Measurements from ENCODE around the gene ALDH3B2.
"Not testable (repeated sequence)": the region's sequence is repeated elsewhere in the genome, so short reads cannot be mapped to it uniquely, and the experiment has no call there.

The ALDH3B2 gene

DNA sequence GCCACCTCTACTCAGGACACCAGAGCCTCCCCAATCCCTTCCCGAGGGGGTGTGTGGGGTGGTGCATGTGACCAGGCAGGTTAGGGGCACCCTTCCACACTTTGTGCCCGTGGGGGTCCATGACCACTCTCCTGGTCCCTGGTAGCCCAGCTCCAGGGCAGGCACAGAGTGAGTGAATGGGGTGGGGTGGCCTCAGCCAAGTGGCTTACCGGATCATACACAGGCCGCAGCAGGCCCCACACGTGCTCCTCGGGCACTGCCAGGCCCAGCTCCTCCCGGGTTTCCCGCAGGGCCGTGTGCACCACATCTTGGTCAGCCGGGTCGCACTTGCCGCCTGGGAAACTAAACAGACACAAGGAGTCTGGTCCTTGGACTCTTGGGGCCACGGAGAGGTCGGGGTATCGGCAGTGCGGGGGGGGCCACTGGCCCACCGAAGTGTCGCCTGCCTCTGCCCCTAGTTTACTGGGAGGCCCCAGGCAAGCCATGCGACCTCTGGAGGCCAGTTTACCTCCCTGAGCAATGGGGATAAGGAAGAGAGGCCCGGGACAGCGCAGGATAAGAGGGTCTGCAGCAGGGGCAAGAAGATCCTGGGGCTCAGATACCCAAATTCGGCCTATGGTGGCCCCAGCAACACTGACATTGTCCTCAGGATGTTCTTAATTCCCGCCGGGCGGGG, 45.6 kb downstream of the ALDH3B2 start:
- no peak for DNase-seq

DNA sequence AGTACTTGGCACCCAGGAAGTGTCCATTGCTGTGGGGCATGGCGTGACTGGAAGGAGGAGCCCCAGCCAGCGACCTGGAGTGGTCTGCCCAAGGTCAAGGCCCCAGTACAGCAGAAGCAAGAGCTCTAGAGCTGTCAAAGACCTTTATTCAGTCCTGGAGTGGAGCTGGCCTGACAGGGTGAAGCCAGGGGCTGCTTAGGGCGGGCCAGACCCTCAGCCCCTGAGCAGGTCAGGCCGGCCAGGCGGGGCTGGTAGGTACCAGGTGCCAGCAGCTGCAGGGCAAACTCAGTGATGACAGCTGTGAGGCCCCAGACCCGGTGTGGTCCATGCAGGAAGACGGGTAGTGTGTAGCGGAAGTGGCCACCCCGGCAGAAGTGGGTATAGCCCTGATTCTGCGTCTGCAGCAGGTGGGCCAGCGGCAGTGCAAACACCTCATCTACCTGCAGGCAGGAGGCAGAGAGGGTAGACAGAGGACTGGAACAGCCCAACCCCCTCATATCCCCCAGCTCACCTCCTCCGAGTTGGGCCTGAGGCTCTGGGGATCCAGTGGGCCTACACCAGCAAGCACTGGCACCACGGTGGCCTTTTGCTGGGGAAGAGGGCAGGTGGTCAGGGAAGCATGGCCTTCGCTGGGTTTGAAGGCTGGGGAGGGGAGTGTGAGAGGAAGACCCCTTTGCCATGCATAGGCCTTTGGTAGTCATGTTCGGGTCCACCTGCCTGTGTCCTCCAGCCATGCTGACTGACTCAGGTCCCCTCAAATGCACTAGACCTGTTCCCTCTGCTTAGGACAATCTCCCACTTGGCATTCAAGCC, 46.4 kb downstream of the ALDH3B2 start:
- no peak for DNase-seq

DNA sequence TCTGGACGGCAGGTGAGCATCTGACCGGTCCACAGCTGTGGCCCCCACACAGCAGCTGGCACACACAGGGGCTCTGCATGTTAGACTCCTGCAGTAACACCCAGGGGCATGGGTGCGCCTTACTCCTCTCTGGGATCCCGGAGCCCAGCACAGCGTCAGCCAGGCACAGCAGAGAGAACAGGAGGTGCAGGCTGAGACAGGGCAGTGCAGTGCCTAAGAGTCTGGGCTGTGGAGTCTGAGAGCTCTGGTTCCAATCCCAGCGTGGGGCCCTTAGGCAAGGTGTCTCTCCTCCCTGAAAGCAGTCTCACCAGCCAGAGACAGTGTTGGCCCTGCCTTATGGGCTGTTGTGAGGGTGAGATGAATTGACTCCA, 47.0 kb downstream of the ALDH3B2 start:
- DNase-seq: no peak

DNA sequence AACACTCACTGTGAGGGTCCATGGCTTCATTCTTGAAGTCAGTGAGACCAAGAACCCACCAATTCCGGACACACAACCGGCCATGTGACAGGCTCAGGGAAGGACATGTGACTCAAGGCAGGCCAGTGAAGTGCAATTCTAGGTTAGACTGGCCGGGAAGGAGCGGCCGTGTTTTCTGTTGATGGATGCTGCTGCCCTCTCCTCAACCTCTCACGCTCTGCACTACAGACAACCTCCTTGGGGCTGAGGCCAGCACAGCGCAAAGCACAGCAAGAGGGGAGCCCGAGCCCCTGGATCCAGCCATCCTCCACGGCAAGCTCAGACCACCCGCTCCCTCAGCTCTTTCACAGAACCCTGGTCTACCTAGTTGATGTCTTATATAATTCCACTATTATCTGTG, 47.5 kb downstream of the ALDH3B2 start:
- no peak for DNase-seq

DNA sequence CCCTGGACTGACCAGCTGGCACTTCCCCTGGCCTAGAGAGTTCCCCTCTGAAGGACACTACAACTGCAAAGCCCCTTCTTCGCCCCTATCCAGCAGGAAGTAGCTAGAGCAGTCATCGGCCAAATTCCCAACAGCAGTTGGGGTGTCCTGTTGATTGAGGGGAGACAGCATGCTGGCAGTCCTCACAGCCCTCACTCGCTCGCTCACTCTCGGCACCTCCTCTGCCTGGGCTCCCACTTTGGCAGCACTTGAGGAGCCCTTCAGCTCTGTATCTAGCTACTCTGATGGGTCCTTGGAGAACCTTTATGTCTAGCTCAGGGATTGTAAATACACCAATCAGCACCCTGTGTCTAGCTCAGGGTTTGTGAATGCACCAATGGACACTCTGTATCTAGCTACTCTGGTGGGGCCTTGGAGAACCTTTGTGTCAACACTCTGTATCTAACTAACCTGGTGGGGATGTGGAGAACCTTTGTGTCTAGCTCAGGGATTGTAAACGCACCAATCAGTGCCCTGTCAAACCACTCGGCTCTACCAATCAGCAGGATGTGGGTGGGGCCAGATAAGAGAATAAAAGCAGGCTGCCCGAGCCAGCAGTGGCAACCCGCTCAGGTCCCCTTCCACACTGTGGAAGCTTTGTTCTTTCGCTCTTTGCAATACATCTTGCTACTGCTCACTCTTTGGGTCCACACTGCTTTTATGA, 48.1 kb downstream of the ALDH3B2 start:
- DNase-seq: not testable (repeated sequence)

DNA sequence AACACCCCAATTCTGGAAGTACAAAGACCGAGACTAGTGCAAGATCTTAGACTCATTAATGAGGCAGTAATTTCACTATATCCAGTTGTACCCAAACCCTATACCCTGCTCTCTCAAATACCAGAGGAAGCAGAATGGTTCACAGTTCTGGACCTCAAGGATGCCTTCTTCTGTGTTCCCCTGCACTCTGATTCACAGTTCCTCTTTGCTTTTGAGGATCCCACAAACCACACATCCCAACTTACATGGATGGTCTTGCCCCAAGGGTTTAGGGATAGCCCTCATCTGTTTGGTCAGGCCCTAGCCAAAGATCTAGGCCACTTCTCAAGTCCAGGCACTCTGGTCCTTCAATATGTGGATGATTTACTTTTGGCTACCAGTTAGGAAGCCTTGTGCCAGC, 50.6 kb downstream of the ALDH3B2 start:
- not testable (repeated sequence) for DNase-seq

DNA sequence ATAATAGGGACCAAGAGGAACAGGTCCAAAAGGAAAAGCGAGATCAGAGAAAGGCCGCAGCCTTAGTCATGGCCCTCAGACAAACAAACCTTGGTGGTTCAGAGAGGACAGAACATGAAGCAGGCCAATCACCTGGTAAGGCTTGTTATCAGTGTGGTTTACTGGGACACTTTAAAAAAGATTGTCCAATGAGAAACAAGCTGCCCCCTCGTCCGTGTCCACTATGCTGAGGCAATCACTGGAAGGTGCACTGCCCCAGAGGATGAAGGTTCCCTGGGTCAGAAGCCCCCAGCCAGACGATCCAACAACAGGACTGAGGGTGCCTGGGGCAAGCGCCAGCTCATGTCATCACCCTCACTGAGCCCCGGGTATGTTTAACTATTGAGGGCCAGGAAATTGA, 51.5 kb downstream of the ALDH3B2 start:
- not testable (repeated sequence) for DNase-seq

DNA sequence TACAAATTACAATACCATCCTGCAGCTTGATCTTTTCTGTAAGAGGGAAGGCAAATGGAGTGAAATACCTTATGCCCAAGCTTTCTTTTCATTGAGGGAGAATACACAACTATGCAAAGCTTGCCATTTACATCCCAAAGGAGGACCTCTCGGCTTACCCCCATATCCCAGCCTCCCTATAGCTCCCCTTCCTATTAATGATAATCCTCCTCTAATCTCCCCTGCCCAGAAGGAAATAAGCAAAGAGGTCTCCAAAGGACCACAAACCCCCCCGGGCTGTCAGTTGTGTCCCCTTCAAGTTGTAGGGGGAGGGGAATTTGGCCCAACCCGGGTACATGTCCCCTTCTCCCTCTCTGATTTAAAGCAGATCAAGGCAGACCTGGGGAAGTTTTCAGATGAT, 52.5 kb downstream of the ALDH3B2 start:
- DNase-seq: not testable (repeated sequence)

DNA sequence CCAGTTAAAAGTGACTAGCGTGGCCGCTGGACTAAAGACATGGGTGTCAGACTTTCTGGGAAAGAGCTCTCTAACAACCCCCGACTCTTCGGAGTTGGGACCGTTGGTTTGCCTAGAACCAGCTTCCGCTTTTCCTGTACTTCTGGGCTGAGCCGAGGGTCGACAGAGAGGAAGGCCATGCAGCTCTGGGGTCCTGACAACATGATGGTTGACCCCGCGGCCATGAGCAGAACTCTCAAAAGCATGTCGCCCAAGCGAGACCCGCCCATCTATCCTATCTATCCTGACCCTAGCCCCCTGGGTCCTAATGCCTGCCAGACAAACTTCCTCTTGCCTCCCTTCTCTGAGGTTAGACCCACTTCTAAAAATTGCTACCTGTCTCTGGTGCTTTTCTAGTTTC, 53.8 kb downstream of the ALDH3B2 start:
- not testable (repeated sequence) for DNase-seq

DNA sequence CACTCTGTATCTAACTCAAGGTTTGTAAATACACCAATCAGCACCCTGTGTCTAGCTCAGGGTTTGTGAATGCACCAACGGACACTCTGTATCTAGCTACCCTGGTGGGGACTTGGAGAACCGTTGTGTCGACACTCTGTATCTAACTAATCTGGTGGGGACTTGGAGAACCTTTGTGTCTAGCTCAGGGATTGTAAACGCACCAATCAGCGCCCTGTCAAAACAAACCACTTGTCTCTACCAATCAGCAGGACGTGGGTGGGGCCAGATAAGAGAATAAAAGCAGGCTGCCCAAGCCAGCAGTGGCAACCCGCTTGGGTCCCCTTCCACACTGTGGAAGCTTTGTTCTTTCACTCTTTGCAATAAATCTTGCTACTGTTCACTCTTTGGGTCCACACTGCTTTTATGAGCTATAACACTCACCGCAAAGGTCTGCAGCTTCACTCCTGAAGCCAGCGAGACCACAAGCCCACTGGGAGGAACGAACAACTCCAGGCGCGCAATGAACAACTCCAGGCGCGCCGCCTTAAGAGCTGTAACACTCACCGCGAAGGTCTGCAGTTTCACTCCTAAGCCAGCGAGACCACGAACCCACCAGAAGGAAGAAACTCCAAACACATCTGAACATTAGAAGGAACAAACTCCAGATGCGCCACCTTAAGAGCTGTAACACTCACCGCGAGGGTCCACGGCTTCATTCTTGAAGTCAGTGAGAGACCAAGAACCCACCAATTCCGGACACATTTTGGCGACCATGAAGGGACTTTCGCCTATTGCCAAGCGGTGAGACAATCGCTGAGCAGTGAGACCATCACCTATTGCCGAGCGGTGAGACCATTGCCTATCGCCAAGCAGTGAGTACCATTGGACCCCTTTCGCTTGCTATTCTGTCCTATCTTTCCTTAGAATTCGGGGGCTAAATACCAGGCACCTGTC, 54.5 kb downstream of the ALDH3B2 start:
- DNase-seq: not testable (repeated sequence)

DNA sequence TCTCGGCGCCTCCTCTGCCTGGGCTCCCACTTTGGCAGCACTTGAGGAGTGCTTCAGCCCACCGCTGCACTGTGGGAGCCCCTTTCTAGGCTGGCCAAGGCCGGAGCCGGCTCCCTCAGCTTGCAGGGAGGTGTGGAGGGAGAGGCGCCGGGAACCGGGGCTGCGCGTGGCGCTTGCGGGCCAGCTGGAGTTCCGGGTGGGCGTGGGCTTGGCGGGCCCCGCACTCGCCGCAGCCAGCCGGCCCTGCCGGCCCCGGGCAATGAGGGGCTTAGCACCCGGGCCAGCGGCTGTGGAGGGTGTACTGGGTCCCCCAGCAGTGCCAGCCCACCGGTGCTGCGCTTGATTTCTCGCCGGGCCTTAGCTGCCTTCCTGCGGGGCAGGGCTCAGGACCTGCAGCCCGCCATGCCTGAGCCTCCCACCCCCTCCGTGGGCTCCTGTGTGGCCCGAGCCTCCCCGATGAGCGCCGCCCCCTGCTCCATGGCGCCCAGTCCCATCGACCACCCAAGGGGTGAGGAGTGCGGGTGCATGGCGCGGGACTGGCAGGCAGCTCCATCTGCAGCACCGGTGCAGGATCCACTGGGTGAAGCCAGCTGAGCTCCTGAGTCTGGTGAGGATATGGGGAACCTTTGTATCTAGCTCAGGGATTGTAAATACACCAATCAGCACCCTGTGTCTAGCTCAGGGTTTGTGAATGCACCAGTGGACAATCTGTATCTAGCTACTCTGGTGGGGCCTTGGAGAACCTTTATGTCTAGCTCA, 55.3 kb downstream of the ALDH3B2 start:
- DNase-seq: not testable (repeated sequence)

DNA sequence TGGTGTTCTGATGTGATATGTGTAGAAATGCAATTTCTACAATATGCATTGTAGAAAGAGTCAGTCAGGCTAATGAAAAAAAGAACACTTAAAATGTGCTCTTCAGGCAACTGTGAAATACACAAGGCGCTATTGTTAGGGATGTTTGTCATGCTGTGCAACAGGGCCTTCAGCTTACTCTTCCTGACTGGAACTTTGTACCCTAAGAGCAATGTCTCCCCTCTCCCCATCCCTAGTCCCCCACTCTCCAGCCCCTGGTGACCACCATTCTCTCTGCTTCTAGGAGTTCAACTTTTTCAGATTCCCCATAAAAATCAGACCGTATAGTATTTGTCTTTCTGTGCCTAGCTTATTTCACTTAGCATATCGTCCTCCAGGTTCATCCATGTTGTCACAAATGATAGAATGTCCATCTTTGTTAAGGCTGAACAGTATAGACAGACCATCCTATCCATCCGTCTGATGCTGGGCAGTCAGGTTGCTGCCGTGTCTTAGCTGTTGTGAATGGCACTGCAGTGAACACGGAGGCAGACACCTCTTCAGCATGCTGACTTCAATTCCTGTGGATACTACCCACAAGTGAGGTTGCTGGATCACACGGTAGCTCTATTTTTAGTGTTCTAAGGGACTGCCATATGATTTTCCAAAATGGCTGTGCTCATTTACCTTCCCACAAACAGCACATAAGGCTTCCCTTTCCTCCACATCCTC, 57.0 kb downstream of the ALDH3B2 start:
- DNase-seq: no peak

DNA sequence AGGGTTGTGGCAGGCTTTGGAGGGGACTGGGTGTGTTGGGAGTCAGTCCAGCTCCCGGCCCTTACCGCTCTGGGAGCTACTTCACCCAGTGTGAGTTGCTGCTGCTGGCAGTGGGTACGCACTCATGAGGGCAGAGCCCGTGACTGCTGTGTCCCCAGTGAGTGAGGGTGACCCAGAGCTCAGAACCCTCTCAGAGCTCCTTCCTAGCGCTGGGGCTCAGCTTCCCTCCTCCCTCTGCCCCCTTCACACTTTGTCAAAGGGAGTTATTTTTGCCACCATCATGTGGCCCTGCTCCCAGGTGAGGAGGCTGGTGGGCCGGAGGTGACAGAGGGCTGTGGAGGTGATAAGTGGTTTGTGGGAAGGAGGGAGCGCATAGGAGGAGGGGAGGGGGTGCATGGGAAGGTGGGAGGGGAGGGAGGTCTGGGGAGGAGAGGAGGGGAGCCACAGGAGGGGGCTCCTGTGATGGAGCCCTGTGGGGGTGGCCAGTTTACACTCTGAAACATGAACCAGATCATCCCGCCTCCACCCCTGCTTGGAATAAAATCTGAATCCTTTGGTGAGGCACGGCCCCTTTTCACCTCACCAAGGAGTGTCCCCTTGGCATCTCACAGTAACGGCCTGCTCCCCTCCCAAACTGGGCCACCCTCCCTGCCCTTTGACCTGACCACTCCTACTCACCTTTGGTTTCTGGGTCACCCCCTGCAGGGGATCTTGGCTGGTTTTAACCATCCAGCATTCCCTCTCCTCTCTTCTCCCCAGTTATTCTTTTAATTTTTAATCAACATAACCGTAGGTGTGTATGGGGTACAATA, 57.8 kb downstream of the ALDH3B2 start:
- DNase-seq: no peak

DNA sequence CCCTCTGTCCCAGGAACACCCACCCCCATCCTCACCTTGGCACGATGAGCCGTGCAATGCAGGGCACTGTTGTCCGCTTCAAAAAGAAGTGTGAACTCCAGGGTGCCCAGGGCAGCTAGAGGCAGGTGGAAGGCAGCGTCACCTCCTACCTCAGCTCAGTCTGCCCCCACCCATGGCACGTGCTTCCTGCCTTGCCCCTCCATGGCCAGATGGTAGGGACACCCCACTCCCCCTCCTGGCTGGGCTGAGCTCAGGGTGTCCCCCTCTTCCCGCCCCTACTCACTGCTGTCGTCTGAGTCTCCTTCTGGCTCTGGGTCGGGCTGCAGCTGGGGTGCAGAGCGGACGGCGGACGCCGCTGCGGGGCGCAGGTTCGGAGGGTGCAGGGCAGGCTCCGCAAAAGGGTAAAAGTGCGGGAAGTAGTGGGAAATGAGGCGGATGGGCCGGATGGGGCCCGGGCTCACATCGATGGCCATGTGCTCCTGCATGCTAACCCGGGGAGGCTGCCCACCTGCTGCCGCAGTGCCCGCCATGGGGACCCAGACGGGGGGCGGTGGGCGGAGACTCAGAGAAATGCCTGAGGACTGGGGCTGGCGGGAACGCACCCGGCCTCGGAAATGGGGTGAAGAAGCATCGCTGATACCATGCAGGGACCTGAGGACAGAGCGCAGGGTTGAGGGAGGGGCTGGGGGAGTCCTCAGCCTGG, 58.5 kb downstream of the ALDH3B2 start:
- DNase-seq: no peak

DNA sequence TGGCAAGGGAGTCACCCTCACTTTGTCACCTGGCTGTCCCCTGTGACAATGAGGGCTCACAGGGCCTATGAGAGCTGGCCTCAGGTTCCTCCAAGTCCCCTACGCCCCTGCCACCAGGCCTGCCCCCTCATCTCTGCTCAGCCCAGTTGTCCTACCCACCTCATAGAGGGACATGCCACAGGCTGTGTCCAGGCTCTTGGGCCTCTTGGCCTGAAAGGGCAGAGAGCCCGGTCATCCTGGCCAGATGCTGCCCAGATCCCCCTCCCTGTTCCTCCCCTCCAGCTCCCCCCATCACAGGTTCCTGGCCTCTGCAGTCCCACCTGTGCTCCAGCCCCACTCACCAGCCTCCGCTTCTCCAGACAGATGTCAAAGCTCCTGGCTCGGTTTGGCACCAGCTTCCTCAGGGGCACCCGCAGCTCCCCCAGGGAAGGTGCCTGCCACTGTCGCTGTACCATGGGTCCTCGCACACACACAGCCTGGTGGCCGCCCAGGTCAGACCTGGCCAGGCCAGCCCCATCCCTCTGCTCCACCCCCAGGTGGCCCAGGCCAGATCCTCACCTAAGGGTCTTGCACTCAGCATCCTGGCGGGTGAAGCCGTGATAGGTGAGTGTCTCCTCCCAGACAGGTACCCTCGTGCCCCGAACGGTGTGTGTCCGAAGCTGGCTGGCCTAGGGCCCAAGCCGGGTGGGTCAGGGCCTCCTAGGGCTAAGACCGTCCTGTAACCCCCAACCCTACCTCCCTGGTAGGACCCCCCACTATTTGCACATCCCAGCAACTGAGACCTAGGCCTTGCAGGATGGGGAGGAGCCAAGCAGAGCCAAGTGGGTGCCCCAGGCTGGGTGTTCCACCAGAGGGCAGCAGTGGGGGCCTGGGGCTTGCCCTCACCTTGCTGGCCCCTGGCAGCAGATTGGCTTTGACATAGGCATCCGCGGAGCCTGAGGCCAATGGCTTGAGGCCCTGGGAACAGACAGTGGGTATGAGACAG, 59.4 kb downstream of the ALDH3B2 start:
- no peak for DNase-seq

DNA sequence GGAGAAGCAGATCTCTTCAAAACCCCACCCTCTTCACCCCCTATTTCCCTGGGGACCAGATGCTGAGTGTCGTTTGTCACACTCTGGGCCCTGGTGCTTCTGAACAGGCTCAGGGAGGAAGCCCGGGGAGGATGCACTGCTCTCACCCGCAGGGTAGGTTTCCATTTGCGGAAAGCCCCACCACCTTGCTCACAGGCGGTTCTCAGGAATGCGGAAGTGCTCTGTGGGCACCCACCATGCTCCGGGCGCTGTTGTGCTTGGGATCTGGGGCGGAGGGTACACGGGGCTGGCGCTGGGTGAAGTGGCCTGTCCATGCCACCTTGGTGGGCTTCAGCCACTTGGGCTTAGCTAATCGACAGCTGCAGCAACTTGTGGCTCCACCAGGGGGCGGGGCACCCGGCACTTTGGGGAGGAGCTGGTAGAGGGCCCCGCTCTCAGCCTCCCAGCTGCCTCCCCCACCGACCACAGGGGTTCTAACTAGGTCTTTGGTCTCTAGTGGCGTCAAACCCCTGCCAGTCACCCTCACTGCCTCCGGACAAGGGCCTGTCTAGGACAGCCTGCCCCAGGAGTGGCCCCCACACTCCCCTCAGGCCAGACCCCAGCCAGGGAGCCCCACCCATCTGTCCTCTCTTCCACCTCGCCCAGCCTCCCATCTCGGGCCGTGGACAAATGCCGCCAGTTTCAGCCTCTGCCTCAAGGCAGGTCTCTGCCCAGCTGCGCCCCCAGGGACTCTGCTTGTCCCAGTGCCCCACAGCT, 60.3 kb downstream of the ALDH3B2 start:
- no peak for DNase-seq

DNA sequence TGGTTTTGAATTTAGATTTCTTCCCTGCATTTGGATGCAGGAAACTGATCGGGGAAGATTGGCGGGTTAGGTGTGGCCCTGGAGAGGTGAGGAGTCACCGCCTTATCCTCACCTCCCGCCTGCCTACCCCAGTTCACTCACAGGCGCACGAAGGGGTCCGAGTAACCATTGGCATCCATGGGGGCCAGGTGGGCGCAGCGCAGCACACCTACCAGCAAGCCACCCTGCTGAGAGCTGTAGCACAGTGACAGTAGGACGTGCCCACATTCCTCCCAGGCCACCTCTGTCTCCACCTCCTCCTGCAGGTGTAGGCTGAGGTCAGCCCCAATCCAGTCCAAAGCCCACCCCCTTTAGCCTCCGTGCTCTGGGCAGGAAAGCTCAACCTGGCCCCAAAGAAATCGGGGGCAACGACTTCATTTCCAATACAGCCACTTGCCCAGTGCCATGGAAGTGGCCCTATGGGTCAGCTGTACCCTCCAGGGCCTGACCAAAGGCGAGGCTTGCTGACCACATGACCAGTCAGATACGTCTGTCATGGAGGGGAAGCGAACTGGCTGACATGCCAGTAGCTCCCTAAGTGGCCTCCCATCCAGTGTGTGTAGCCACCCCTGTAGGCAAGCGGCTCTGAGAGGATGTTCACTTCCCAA, 61.0 kb downstream of the ALDH3B2 start:
- DNase-seq: no peak

All from cerebellar nuclear complex (tissue), 1 donor.